HepG2 (cell line): Measurements from ENCODE around the gene RNF8. TPM values are rescaled to one million over a fixed set of nuclear protein-coding genes. Genes with fewer than 3 reads are reported as not detected.
A peak's percentile ranks its signal among the peaks of the same experiment; 100 is the strongest.
"Not testable (repeated sequence)": the region's sequence is repeated elsewhere in the genome, so short reads cannot be mapped to it uniquely, and the experiment has no call there.

Source experiments
- BCL6 ChIP-seq: IDR thresholded peaks from 2 replicates; pipeline ENCODE4 v1.6.1; 2016; ENCODE audit warnings: missing genetic modification reagents, missing compliant biosample characterization
- CEBPB ChIP-seq: IDR thresholded peaks from 2 replicates; pipeline ENCODE4 v1.6.1; 2011; ENCODE audit warnings: low read depth, low read length, improper control_type of control experiment, borderline replicate concordance
- ELF3 ChIP-seq: IDR thresholded peaks from 2 replicates; pipeline ENCODE4 v1.6.1; 2016; ENCODE audit warnings: missing genetic modification reagents, missing compliant biosample characterization
- GATAD2A ChIP-seq: IDR thresholded peaks from 2 replicates; pipeline ENCODE4 v1.6.1; 2016
- HNF1A ChIP-seq, 2 experiments: sonication (generic) in 1 of 2; formaldehyde crosslinking in 1 of 2; IDR thresholded peaks; 2 replicates each; pipeline versions ENCODE4 v1.4.0 to v1.6.1; 2016 to 2020; ENCODE audit warnings: borderline replicate concordance in 1 of 2, low read depth in 1 of 2, mild to moderate bottlenecking in 1 of 2, missing genetic modification reagents in 1 of 2
- HOXA3 ChIP-seq: sonication (generic); formaldehyde crosslinking; IDR thresholded peaks from 2 replicates; pipeline ENCODE4 v1.5.0; 2020; ENCODE audit warnings: missing genetic modification reagents
- LCORL ChIP-seq, 2 experiments: fragments of 450-650 bp in 1 of 2; sonication (generic) in 1 of 2; formaldehyde crosslinking in 1 of 2; IDR thresholded peaks; 2 replicates each; pipeline versions ENCODE4 v1.5.0 to v1.6.1; 2017 to 2020; ENCODE audit warnings: antibody characterized with exemption in 1 of 2, missing genetic modification reagents in 1 of 2
- MED1 ChIP-seq: sonication (generic); formaldehyde crosslinking; IDR thresholded peaks from 2 replicates; pipeline ENCODE4 v1.4.0; 2020; ENCODE audit warnings: missing genetic modification reagents
- MIXL1 ChIP-seq: IDR thresholded peaks from 2 replicates; pipeline ENCODE4 v1.6.1; 2016
- PITX1 ChIP-seq: sonication (generic); formaldehyde crosslinking; IDR thresholded peaks from 2 replicates; pipeline ENCODE4 v1.5.1; 2020; ENCODE audit warnings: mild to moderate bottlenecking, missing genetic modification reagents
- RCOR2 ChIP-seq: IDR thresholded peaks from 2 replicates; pipeline ENCODE4 v1.6.1; 2016; ENCODE audit warnings: missing biosample characterization, missing genetic modification reagents
- SKI ChIP-seq: fragments of 450-650 bp; IDR thresholded peaks from one replicate; pipeline ENCODE4 v1.6.1; 2018; ENCODE audit warnings: mild to moderate bottlenecking; ENCODE audit not compliant: partially characterized antibody
- SPEN ChIP-seq: sonication (generic); formaldehyde crosslinking; IDR thresholded peaks from 2 replicates; pipeline ENCODE4 v1.5.1; 2020; ENCODE audit warnings: low read depth, mild to moderate bottlenecking, missing genetic modification reagents
- TBX2 ChIP-seq: sonication (generic); formaldehyde crosslinking; IDR thresholded peaks from 2 replicates; pipeline ENCODE4 v1.5.0; 2020; ENCODE audit warnings: missing genetic modification reagents, mild to moderate bottlenecking, borderline replicate concordance
- TEAD3 ChIP-seq: optimal IDR thresholded peaks from 2 replicates; pipeline ENCODE3; 2016; ENCODE audit warnings: borderline replicate concordance
- ZFP91 ChIP-seq: sonication (generic); formaldehyde crosslinking; IDR thresholded peaks from 2 replicates; pipeline ENCODE4 v1.9.0; 2022; ENCODE audit warnings: missing genetic modification reagents, mild to moderate bottlenecking, borderline replicate concordance
- ZMYM4 ChIP-seq: sonication (generic); formaldehyde crosslinking; IDR thresholded peaks from 2 replicates; pipeline ENCODE4 v1.8.1; 2023; ENCODE audit warnings: mild to moderate bottlenecking, missing genetic modification reagents
- ZNF644 ChIP-seq: IDR thresholded peaks from 2 replicates; pipeline ENCODE4 v1.6.1; 2016; ENCODE audit warnings: low read depth
- ZSCAN5A ChIP-seq: sonication (generic); formaldehyde crosslinking; IDR thresholded peaks from 2 replicates; pipeline ENCODE4 v1.8.0; 2022; ENCODE audit warnings: mild to moderate bottlenecking, missing genetic modification reagents, borderline replicate concordance
- polyA plus RNA-seq, 8 experiments: library from polyadenylated mRNA; depleted of rRNA in 3 of 8; stranded (reverse) in 7 of 8; unstranded in 1 of 8; fragments of >200 nt; fragmentation: Illumina TruSeq in 4 of 8; extraction: Trizol in 4 of 8; gene quantifications; 2 replicates each; pipeline versions ENCODE4 v1.2.1 to v1.2.3, GENCODE V29; 2011 to 2016; ENCODE audit warnings: low read depth in 4 of 8, missing spikeins in 1 of 8, mixed read lengths in 1 of 8; ENCODE audit not compliant: insufficient read depth in 1 of 8
- total RNA-seq, 5 experiments: library from RNA; depleted of rRNA; stranded (reverse); fragments of >200 nt; fragmentation: Illumina TruSeq; extraction: Trizol; gene quantifications; 2 replicates each; pipeline ENCODE4 v1.2.3, GENCODE V29; 2016; ENCODE audit warnings: low read depth in 1 of 5
- TF ChIP-seq, protein P1 (sequence below): IDR thresholded peaks from 2 replicates; pipeline ENCODE4 v1.6.1; 2016; ENCODE audit warnings: mild to moderate bottlenecking

RNF8 gene
- total and polyA plus RNA-seq, 2 of the 13 experiments (the other 11 are each of a cell fraction or from before 2014, with no cell fraction given) = 21.8 to 47.6 TPM

- TF ChIP-seq ZSCAN5A (CRISPR knock-in tag) (peak; percentile 66; the same call in 1 of the 2 replicates), ELF3 (CRISPR knock-in tag) (0 out of 2 replicates have a peak, but pooled peaks have one; percentile 19), MIXL1 (CRISPR knock-in tag) (peak; percentile 52), PITX1 (CRISPR knock-in tag) (peak; percentile 91), ZNF644 (CRISPR knock-in tag) (peak; percentile 54; the same call in 1 of the 2 replicates), ZFP91 (CRISPR knock-in tag) (0 out of 2 replicates have a peak, but pooled peaks have one; percentile 14), HOXA3 (CRISPR knock-in tag) (peak; percentile 92), HNF1A (CRISPR knock-in tag; IDR thresholded peaks at IDR 0.05; ENCODE audit: borderline replicate concordance) (peak; percentile 19; the same call in 1 of the 2 replicates), LCORL (CRISPR knock-in tag; IDR thresholded peaks at IDR 0.05) (peak; percentile 36; the same call in 1 of the 2 replicates), RCOR2 (peak; percentile 82), SKI (peak; percentile 70), CEBPB (peak; percentile 95), GATAD2A (CRISPR knock-in tag) (peak; percentile 82), BCL6 (peak; percentile 73), SPEN (peak; percentile 33; the same call in 1 of the 2 replicates), ZMYM4 (CRISPR knock-in tag) (peak; percentile 94), TEAD3 (CRISPR knock-in tag) (peak; percentile 20), MED1 (CRISPR knock-in tag) (peak; percentile 74), TBX2 (peak; percentile 63; the same call in 1 of the 2 replicates)
- not testable (repeated sequence) for TF ChIP-seq HNF1A (IDR thresholded peaks at IDR 0.05; ENCODE audit: low read depth); LCORL (IDR thresholded peaks at IDR 0.05)
- TF ChIP-seq, protein P1, sequence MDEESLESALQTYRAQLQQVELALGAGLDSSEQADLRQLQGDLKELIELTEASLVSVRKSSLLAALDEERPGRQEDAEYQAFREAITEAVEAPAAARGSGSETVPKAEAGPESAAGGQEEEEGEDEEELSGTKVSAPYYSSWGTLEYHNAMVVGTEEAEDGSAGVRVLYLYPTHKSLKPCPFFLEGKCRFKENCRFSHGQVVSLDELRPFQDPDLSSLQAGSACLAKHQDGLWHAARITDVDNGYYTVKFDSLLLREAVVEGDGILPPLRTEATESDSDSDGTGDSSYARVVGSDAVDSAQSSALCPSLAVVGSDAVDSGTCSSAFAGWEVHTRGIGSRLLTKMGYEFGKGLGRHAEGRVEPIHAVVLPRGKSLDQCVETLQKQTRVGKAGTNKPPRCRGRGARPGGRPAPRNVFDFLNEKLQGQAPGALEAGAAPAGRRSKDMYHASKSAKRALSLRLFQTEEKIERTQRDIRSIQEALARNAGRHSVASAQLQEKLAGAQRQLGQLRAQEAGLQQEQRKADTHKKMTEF (CRISPR knock-in tag) = peak; percentile 71; the same call in 1 of the 2 replicates
These were observed 23.4 kb upstream of the RNF8 start (continued) for GRCh38 chr6:37330345-37330744.
